GM13977 (cell line): Measurements from ENCODE around the gene TRAK2.

ENCODE experiments used
- DNase-seq: peaks from one replicate; pipeline ENCODE4 v3.0.0; 2012; ENCODE audit warnings: low spot score
- CTCF ChIP-seq: IDR thresholded peaks from 2 replicates; pipeline ENCODE4 v1.5.1; 2012; ENCODE audit warnings: mild to moderate bottlenecking, control low read depth; ENCODE audit not compliant: insufficient read depth; ENCODE audit errors: extremely low read depth, missing control alignments
- in situ Hi-C: fragments of 300-500 bp; cut with MboI; formaldehyde crosslinking; loops from one replicate; pipeline ENCODE4 v1.12.0; 2022; ENCODE audit warnings: low sequenced_read_pairs, low pct_unique_long_range_greater_than_20kb, mixed read lengths, inconsistent platforms; ENCODE audit not compliant: unreplicated experiment

The TRAK2 gene

GRCh38 chr2:201482543-201482942 lies 31.3 kb upstream of the TRAK2 start:
- in situ Hi-C loops, result no loop called here
- no peak for TF ChIP-seq CTCF
- no peak for DNase-seq

GRCh38 chr2:201472411-201472810 lies 21.2 kb upstream of the TRAK2 start:
- in situ Hi-C loops, result no loop called here
- no peak for DNase-seq
- no peak for TF ChIP-seq CTCF

- no peak for TF ChIP-seq CTCF
- DNase-seq, result no peak
- in situ Hi-C loops, result no loop called here
Measured at GRCh38 chr2:201471732-201472393, 20.6 kb upstream of the TRAK2 start.

GRCh38 chr2:201470821-201471731 lies 19.8 kb upstream of the TRAK2 start:
- DNase-seq, result no peak
- in situ Hi-C loops, result no loop called here
- no peak for TF ChIP-seq CTCF

GRCh38 chr2:201467666-201468065 lies 16.4 kb upstream of the TRAK2 start:
- no peak for DNase-seq
- in situ Hi-C loops, result no loop called here
- no peak for TF ChIP-seq CTCF

- TF ChIP-seq CTCF, result no peak
- no peak for DNase-seq
- in situ Hi-C loops, result no loop called here
Measured at GRCh38 chr2:201466050-201466675, 14.9 kb upstream of the TRAK2 start.
